Keratinocyte (primary cell): ENCODE measurements around the gene IGHMBP2. TPM values are rescaled to one million over a fixed set of nuclear protein-coding genes. Genes with fewer than 3 reads are reported as not detected.

Experiments
- DNase-seq: peaks from one replicate; pipeline ENCODE4 v3.0.0-alpha.2; 2011; ENCODE audit warnings: low read depth, missing footprints, low spot score
- FAIRE-seq: peaks from 2 replicates; lab custom pipeline; 2011; peaks lifted over from hg19 to GRCh38; lab: Jason Lieb, UNC
- H2AFZ ChIP-seq: 2 replicates; pipeline ENCODE4 v1.6.0; 2012; ENCODE audit warnings: low read length, control low read depth, inconsistent platforms; ENCODE audit not compliant: control insufficient read depth
- H3K27ac ChIP-seq: 2 replicates; pipeline ENCODE4 v1.5.1; 2011; ENCODE audit warnings: low read length; ENCODE audit not compliant: control insufficient read depth, insufficient read depth
- H3K27me3 ChIP-seq: 3 replicates; pipeline ENCODE4 v1.6.0; 2011; ENCODE audit warnings: low read length; ENCODE audit not compliant: control insufficient read depth, insufficient read depth; ENCODE audit errors: extremely low read depth
- H3K36me3 ChIP-seq, 2 experiments: 2 replicates in 1 of 2; 3 replicates in 1 of 2; pipeline ENCODE4 v1.5.1; 2011; ENCODE audit warnings: low read length in 2 of 2, mild to moderate bottlenecking in 1 of 2; ENCODE audit not compliant: control insufficient read depth in 2 of 2, insufficient read depth in 2 of 2; ENCODE audit errors: extremely low read depth in 1 of 2
- H3K4me1 ChIP-seq: 3 replicates; pipeline ENCODE4 v1.5.1; 2011; ENCODE audit warnings: low read length; ENCODE audit not compliant: control insufficient read depth, insufficient read depth; ENCODE audit errors: extremely low read depth
- H3K4me2 ChIP-seq: 3 replicates; pipeline ENCODE4 v1.6.0; 2011; ENCODE audit warnings: low read depth, low read length; ENCODE audit not compliant: control insufficient read depth, insufficient read depth; ENCODE audit errors: extremely low read depth
- H3K4me3 ChIP-seq, 3 experiments: fragments of 200-600 bp in 1 of 3; sonication (generic) in 1 of 3; 2 replicates in 2 of 3; 3 replicates in 1 of 3; pipeline ENCODE4 v1.5.1; 2011 to 2016; ENCODE audit warnings: low read length in 3 of 3, mild to moderate bottlenecking in 3 of 3, control low read depth in 2 of 3, inconsistent platforms in 1 of 3, low read depth in 1 of 3, mixed read lengths in 1 of 3, mixed run types in 1 of 3, moderate library complexity in 1 of 3; ENCODE audit not compliant: control insufficient read depth in 2 of 3, insufficient read depth in 2 of 3; ENCODE audit errors: extremely low read depth in 1 of 3
- H3K79me2 ChIP-seq: 2 replicates; pipeline ENCODE4 v1.6.0; 2012; ENCODE audit warnings: low read length; ENCODE audit not compliant: control insufficient read depth, insufficient read depth
- H3K9ac ChIP-seq: 3 replicates; pipeline ENCODE4 v1.6.0; 2011; ENCODE audit warnings: low read length; ENCODE audit not compliant: control insufficient read depth, insufficient read depth; ENCODE audit errors: extremely low read depth
- H3K9me1 ChIP-seq: 3 replicates; pipeline ENCODE4 v1.6.0; 2011; ENCODE audit warnings: low read length; ENCODE audit not compliant: control insufficient read depth, insufficient read depth; ENCODE audit errors: extremely low read depth
- H3K9me3 ChIP-seq: 2 replicates; pipeline ENCODE4 v1.5.1; 2012; ENCODE audit warnings: low read depth, low read length; ENCODE audit not compliant: control insufficient read depth
- H4K20me1 ChIP-seq: 3 replicates; pipeline ENCODE4 v1.6.0; 2011; ENCODE audit warnings: low read length; ENCODE audit not compliant: control insufficient read depth, insufficient read depth; ENCODE audit errors: extremely low read depth
- CTCF ChIP-seq, 3 experiments: IDR thresholded peaks in 1 of 3; conservative IDR thresholded peaks in 1 of 3; optimal IDR thresholded peaks in 1 of 3; 2 replicates in 2 of 3; 3 replicates in 1 of 3; pipeline versions ENCODE3 to v1.5.1; 2011; ENCODE audit warnings: low read length in 3 of 3, mild to moderate bottlenecking in 3 of 3, moderate library complexity in 2 of 3, control low read depth in 1 of 3, inconsistent platforms in 1 of 3; ENCODE audit not compliant: insufficient read depth in 2 of 3; ENCODE audit errors: extremely low read depth in 1 of 3
- EZH2 ChIP-seq: IDR thresholded peaks from one replicate; pipeline ENCODE4 v1.6.1; 2012; ENCODE audit warnings: inconsistent platforms, mild to moderate bottlenecking, low read length, moderate library complexity
- dilution Hi-C: fragments of 300-500 bp; cut with MboI; formaldehyde crosslinking; loops from one replicate; pipeline ENCODE4 v1.7.0; 2020; ENCODE audit warnings: low sequenced_read_pairs; ENCODE audit not compliant: extremely low pct_ligation_motif_present
- polyA plus RNA-seq, 5 experiments: library from polyadenylated mRNA; depleted of rRNA in 3 of 5; stranded (reverse) in 3 of 5; stranded (forward) in 1 of 5; unstranded in 1 of 5; fragments of >200 nt; gene quantifications; 1 replicate in 1 of 5; 2 replicates in 3 of 5; 3 replicates in 1 of 5; pipeline versions ENCODE4 v1.2.1 to v1.2.3, GENCODE V29; 2011 to 2012; ENCODE audit warnings: missing spikeins in 2 of 5, low read depth in 1 of 5, low replicate concordance in 1 of 5

Gene IGHMBP2
- polyA plus RNA-seq, 1 donor (not counting 4 experiments of a cell fraction or from before 2014, with no cell fraction given): 10.0 TPM

GRCh38 chr11:68857037-68857586, 46.6 kb upstream of the IGHMBP2 start:
- TF ChIP-seq CTCF (optimal IDR thresholded peaks at IDR 0.05 in 1 of 3, IDR thresholded peaks at IDR 0.05 in 1 of 3, conservative IDR thresholded peaks at IDR 0.05 in 1 of 3; ENCODE audit: extremely low read depth in 1 of 3, insufficient read depth in 2 of 3, low read length in 3 of 3) (peak in 1 of 3 experiments; percentile 19), EZH2 (no peak)
- Histone ChIP-seq H3K79me2 (no peaks in the 10 kb centered on the region), H3K9me1 (no peaks in the 10 kb centered on the region), H3K4me1 (peaks cover 2% of the 10 kb centered on the region), H3K27me3 (peaks cover 29% of the 10 kb centered on the region), H3K36me3 (no peaks in the 10 kb centered on the region), H2AFZ (no peak overlapping the region), H3K9me3 (no peaks in the 10 kb centered on the region), H4K20me1 (no peaks in the 10 kb centered on the region), H3K4me3 (no peak overlapping the region), H3K27ac (no peak overlapping the region), H3K4me2 (no peak overlapping the region), H3K9ac (no peak overlapping the region)
- DNase-seq: no peak
- no peak for FAIRE-seq
- dilution Hi-C loops: no loop called here

- no peak overlapping the region for H3K4me2 ChIP-seq
- H3K36me3 ChIP-seq: no peaks in the 10 kb centered on the region
- no peak overlapping the region for H3K9ac ChIP-seq
- dilution Hi-C loops: no loop called here
- peaks cover 16% of the 10 kb centered on the region for H3K27me3 ChIP-seq
- H2AFZ ChIP-seq: no peak overlapping the region
- no peak overlapping the region for H3K4me3 ChIP-seq
- H3K9me3 ChIP-seq: peaks cover 4% of the 10 kb centered on the region
- no peaks in the 10 kb centered on the region for H3K9me1 ChIP-seq
- peaks cover 2% of the 10 kb centered on the region for H3K4me1 ChIP-seq
- TF ChIP-seq CTCF (optimal IDR thresholded peaks at IDR 0.05 in 1 of 3, IDR thresholded peaks at IDR 0.05 in 1 of 3, conservative IDR thresholded peaks at IDR 0.05 in 1 of 3; ENCODE audit: extremely low read depth in 1 of 3, insufficient read depth in 2 of 3, low read length in 3 of 3): no peak
- TF ChIP-seq EZH2: no peak
- no peaks in the 10 kb centered on the region for H4K20me1 ChIP-seq
- FAIRE-seq (no peak), DNase-seq (no peak)
- no peak overlapping the region for H3K27ac ChIP-seq
- H3K79me2 ChIP-seq: no peaks in the 10 kb centered on the region
Measured at GRCh38 chr11:68859123-68859522, 44.6 kb upstream of the IGHMBP2 start.
